Stimulated activated CD8-positive, alpha-beta memory T cell treated with anti-CD3 and anti-CD28 coated beads, Interleukin-4, amount 100 ng/mL, for 24 hours (primary cell): ENCODE results near the gene PRR16.
"Not testable (repeated sequence)": the region's sequence is repeated elsewhere in the genome, so short reads cannot be mapped to it uniquely, and the experiment has no call there.

Experiments used
- DNase-seq: peaks from one replicate; pipeline ENCODE4 v3.0.0-alpha.2; 2020; ENCODE audit warnings: low read depth

PRR16 gene

DNA sequence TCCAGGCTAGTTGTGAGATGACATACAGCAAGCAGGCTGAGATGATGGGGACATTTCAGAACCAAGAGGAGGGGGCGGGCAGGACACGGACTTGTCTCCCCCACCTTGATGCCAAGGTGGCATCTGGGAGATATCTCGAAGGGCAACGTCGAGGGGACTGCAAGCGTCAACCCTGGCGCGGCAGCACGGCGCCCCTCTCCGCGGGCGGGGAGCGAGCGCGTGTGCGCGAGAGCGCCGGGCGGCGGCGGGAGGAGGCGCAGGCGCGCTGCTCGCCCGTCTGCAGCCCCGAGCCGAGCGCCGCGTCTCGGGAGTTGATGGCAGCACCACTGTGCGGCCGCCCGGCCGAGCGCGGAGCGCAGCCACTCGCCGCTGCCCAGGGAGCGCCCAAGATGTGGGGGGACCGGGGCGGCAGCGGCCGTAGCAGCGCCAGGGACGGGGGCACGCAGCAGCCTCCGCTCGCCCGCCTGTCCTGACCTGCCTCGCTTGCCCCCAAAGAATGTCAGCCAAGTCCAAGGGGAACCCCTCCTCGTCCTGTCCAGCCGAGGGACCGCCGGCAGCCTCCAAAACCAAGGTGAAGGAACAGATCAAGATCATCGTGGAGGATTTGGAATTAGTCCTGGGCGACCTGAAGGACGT lies at the start of gene PRR16:
PRR16 (plus strand) TSS at position 310 of the 636 bp plus-strand sequence.
- DNase-seq: no peak

- DNase-seq: no peak
Observed at GRCh38 chr5:120415985-120416384, 48.1 kb upstream of the PRR16 start.

GRCh38 chr5:120419127-120419526 lies 45.0 kb upstream of the PRR16 start:
- no peak for DNase-seq

- not testable (repeated sequence) for DNase-seq
Observed at GRCh38 chr5:120426633-120427275, 37.3 kb upstream of the PRR16 start.

GRCh38 chr5:120430572-120430971 lies 33.5 kb upstream of the PRR16 start:
- no peak for DNase-seq

DNA sequence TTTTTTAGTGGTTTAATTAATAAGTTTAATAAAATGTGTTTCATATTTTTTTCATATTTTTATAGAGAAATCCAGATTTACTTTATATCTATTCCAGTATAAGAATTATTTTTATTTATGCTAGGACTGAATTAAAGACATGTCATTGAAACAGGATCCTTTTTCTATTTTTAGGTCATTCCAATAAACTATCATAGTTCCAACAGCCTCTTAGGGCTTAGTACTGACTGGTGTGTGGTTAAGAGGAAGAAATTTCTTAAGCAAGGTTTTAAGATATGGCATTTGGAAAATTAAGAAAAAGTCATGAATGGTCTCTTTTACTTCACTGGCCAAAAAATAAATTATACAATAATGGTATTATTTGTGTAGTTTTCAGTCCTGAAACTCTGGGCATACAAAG lies 31.2 kb upstream of the PRR16 start:
- DNase-seq: no peak

DNA sequence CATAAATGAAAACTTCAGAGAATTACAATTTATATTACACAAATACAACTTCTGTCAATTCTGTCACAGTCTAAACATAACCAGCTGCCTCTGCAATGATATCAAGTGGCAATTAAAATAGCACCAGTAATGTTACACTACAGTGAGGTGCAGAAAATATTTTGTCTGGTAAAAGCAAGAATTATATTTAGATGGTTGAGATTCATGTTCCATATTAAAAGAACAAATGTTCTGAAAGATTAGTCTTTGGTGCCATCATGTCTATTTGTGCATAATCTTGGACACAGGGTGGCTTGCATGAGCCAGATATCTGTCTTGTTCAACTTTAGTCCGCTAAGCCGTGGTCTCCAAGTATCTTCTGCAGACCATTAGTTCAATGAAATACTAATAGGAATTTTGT lies 29.0 kb upstream of the PRR16 start:
- no peak for DNase-seq

GRCh38 chr5:120436996-120437395 lies 27.1 kb upstream of the PRR16 start:
- DNase-seq: no peak

DNA sequence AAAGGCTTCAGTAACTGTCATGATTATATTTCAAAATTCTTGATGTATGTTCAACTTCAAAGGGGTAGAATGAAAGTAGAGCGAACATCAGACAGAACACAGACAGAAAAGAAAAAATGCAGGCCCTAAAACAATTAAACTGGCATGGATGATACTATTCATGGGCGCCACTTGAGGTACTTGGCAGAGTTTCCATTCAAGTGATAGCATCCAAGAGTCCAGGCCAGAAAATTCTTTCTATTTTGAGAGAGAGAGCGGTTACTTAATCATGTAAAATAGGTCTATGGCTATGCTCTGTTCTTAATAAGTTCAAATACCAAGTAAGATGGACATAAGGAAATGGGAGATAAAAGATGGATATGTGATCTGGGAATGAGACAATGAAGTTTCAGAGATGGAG lies 21.4 kb upstream of the PRR16 start:
- no peak for DNase-seq

DNA sequence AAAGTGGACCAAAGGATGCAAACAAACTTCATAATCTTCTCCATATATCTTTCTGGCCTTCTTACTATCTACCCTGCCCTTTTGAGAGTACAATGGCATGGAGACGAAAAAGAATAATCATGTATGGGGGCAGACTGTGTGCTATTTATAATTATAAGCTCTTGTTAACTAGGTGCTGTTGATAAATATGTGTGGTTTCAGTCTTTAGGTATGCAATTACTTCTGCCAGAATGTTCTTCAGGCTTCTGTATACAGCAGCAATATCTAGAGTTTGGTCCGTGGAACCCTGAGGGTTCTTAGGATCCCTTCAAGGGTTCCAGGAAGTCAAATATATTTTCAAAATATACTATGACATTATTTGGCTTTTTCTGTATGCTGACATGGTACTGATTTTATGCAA lies 20.5 kb upstream of the PRR16 start:
- DNase-seq: no peak

DNA sequence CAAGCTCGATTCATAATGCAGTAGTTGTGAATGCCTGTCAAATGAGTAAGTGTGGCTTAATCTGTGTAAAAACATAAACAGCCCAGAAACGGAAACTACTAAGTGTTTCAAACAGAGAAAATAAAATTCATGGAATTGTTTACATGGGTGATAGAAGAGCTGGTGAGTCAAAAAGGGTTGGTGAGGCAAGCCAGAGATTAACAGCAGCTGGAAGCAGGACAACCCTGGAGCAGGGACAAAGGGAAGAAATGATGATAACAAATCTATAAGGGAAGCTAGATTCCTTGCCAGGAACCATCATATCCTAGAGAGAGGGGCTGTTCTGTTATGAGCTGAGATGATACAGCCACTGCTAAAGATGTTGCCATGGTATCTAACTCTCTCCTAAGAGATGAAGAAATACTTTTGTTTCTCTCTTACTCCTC lies 18.0 kb upstream of the PRR16 start:
- no peak for DNase-seq

DNA sequence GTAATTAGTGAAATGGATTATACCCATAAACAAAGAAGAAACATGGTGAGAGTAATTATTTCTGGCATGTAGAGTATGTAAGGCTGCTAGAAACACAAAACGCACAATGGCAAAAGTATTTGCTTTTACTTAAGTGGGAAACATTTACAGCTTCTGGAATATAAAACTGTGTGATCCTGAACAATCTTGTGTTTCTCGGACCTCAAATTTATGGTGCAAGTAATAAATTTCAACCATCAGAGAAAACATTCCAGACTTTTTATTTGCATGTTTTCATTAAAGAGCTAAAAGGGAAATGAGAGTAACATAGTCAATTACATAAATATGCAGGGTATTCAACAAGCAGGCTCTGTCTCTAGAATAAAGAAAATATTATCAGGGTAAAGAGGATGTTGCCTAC lies 17.2 kb upstream of the PRR16 start:
- DNase-seq: no peak

GRCh38 chr5:120447706-120448239 lies 16.3 kb upstream of the PRR16 start:
- no peak for DNase-seq

DNA sequence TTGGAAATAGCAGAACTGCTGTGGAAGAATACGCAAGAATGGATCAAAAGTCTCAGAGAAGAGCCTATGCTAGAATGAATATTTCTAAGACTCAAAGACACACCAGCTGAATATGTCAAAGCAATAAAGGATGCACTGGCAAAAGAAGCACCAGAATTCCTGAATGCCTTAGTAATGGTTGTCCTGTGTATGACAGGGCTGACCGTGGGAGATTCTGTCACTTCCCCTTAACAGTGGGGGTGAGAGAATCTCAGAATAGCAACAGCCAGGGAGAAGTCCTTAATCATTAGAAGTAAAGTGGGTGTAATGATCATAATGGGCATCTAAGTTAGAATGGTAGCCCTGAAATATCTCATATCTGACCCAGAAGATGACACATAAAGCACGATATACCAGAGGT lies 14.6 kb upstream of the PRR16 start:
- DNase-seq: no peak

- DNase-seq: no peak
Observed at GRCh38 chr5:120450910-120451309, 13.2 kb upstream of the PRR16 start.

DNA sequence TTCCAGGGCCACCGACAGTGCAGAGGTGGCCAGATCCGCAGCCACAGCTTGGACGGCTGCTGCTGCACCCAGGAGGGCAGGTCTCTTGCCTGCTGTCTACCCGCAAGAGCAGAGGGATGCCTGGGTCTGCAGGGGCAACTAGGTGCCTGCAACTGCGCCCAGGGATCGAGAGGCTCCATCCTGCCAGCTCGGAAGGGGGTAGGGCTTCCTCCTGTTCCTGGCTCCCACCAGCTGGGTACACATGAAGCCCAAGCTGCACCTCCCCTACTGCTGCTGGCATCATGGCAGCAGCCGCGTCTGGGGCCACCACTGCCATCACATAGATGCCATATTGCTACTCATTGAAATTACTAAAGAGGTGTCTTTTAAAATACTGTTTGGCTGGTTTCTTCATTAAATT lies 12.7 kb upstream of the PRR16 start:
- no peak for DNase-seq

GRCh38 chr5:120452471-120452870 lies 11.6 kb upstream of the PRR16 start:
- no peak for DNase-seq

- DNase-seq: no peak
Observed at GRCh38 chr5:120454094-120454798, 9.9 kb upstream of the PRR16 start.

DNA sequence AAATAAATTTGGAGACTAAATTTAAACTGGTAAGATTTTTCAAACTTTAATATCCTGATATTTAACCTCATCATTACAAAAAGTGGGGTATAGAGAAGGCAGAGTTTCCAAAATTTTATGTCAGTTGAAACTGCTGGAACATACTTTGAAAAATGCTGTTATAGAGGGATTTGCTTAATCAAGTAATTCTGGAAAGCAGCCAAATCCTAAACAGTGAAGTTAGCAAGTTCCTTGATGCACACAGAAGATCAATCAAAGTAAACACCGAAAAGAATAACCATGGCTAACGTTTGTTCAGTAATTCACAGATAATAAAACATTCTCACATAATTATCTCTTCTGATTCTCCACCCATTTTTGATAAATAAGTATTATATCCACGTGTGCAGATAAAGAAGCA lies 8.1 kb upstream of the PRR16 start:
- no peak for DNase-seq

DNA sequence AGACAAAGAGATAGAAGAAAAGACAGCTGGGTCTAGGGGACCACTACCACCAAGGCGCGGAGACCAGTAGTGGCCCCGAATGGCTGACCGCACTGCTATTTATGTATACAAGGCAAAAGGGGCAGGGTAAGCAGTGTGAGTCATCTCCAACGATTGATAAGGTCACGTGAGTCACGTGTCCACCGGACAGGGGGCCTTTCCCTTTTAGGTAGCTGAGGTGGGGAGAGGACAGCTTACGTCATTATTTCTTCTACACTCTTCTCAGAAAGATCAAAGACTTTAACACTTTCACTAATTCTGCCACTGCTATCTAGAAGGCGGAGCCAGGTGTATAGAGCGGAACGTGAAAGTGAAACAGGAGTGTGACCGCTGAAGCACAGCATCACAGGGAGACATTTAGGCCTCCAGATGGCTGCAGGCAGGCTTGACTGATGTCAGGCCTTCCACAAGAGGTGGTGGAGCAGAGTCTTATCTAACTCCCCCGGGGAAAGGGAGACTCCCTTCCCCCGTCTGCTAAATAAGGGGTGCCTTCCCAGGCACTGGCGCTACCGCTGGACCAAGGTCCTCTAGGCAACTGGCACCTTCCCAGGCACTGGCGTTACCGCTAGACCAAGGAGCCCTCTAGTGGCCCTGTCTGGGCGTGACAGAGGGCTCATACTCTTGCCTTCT lies 6.1 kb upstream of the PRR16 start:
- DNase-seq: peak; percentile 14

DNA sequence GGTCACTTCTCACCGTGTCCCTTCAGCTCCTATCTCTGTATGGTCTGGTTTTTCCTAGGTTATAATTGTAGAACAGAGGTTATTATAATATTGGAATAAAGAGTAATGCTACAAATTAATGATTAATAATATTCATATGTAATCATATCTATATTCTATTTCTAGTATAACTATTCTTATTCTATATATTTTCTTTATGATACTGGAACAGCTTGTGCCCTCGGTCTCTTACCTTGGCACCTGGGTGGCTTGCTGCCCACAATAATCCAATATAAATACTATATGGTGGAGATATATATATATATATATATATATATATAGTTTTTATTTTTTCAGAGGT lies 5.6 kb upstream of the PRR16 start:
- not testable (repeated sequence) for DNase-seq

- DNase-seq: no peak
Observed at GRCh38 chr5:120461251-120461650, 2.8 kb upstream of the PRR16 start.
